ENCODE results near the gene LRRFIP1.
"Not testable (repeated sequence)": the region's sequence is repeated elsewhere in the genome, so short reads cannot be mapped to it uniquely, and the experiment has no call there.

LRRFIP1 gene

DNA sequence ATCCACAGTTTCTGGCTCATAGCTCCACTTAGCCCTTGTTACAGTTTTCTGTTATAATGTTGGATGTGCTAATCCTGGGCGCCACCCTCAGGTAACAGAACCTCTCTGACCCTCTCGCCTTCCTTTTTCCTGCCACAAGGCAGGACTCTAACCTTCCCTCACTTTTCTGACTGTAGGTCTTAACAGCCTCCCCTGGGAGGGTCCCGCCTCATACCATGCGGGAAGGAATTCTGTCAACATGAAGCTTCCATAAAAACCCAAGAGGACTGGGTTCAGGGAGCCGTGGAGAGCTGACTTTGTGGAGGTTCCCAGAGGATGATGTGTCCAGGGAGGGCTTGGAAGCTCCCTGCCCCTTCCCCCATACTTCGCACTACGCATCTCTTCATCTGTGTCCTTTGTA, 25.0 kb upstream of the LRRFIP1 start:
- no peak for DNase-seq
- TF ChIP-seq, protein P1, sequence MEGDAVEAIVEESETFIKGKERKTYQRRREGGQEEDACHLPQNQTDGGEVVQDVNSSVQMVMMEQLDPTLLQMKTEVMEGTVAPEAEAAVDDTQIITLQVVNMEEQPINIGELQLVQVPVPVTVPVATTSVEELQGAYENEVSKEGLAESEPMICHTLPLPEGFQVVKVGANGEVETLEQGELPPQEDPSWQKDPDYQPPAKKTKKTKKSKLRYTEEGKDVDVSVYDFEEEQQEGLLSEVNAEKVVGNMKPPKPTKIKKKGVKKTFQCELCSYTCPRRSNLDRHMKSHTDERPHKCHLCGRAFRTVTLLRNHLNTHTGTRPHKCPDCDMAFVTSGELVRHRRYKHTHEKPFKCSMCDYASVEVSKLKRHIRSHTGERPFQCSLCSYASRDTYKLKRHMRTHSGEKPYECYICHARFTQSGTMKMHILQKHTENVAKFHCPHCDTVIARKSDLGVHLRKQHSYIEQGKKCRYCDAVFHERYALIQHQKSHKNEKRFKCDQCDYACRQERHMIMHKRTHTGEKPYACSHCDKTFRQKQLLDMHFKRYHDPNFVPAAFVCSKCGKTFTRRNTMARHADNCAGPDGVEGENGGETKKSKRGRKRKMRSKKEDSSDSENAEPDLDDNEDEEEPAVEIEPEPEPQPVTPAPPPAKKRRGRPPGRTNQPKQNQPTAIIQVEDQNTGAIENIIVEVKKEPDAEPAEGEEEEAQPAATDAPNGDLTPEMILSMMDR (IDR thresholded peaks at IDR 0.05) = no peak
- H3K27ac Mint-ChIP-seq = peak overlapping the region; percentile 76
- H3K4me3 Mint-ChIP-seq = no peak overlapping the region
- H3K36me3 Mint-ChIP-seq (ENCODE audit: low read depth) = no peaks in the 10 kb centered on the region
- peaks cover 18% of the 10 kb centered on the region for H3K9me3 Mint-ChIP-seq
- H3K4me1 Mint-ChIP-seq = peaks cover 66% of the 10 kb centered on the region
- H3K27me3 Mint-ChIP-seq (ENCODE audit: low read depth, poor library complexity) = peaks cover 24% of the 10 kb centered on the region

DNA sequence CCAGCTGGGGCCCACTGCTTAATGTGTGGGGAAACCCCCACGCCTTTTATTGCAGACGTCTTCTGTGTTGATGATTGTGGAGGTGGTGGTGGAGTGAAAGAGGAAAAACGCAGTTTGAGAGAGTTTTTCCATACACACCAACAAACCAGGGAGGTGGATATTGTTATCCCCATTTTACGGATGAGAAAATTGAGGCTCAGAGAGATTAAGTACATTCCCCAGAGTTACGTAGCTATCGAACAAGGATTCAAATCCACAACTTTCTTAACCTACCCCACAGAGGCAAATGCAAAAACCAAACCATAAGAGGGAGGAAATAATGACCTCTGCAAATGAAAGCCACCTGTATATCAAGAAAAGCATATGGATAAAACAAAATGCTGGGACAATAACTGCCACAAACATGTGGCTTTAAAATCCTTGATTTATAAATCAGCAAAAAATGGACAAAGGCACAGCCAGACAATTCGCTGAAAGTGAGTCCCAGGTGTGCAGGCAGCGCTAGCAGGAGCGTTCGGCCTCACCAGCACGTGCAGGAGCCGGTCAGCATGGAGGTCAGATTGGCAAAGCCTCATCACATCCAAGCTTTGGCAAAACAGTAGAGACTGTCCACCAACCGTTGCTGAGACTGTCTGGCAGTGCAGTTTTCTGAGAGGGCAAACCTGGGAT, 24.2 kb upstream of the LRRFIP1 start:
- TF ChIP-seq, protein P1 (IDR thresholded peaks at IDR 0.05) = no peak
- Mint-ChIP-seq H3K36me3 (ENCODE audit: low read depth) (no peaks in the 10 kb centered on the region), H3K9me3 (peaks cover 26% of the 10 kb centered on the region), H3K27me3 (ENCODE audit: low read depth, poor library complexity) (peaks cover 22% of the 10 kb centered on the region), H3K4me3 (no peak overlapping the region), H3K4me1 (peaks cover 59% of the 10 kb centered on the region), H3K27ac (peak overlapping the region; percentile 76)
- no peak for DNase-seq

DNA sequence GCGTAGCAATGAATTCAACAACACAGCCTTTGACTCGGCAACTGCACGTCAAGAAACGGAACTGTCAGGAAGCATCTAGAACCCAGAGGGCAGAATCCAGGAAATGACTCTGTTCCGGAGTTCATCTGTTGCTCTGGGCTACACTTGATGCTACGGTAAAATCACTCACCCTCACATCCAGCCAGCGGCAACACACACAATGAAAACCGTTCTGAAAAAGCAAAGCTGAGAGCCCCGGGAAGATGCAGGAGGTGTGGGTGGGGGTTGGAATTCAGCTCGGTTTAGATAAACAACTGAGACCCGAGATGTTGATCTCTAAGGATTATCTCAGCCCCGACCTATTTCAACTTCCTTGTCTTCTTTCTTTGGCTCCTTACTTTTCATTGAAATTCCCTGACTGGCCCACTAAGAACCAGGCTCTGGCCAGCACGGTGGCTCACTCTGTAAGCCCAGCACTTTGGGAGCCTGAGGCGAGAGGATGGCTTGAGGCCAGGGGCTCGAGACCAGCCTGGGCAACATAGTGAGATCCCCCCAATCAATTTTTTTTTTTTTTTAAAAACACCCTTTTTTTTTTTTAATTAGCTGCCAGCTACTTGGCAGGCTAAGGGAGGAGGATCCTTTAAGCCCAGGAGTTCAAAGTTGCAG, 23.5 kb upstream of the LRRFIP1 start:
- Mint-ChIP-seq H3K36me3 (ENCODE audit: low read depth) (no peaks in the 10 kb centered on the region), H3K9me3 (peaks cover 33% of the 10 kb centered on the region), H3K4me1 (peaks cover 55% of the 10 kb centered on the region), H3K27ac (peak overlapping the region; percentile 76), H3K27me3 (ENCODE audit: low read depth, poor library complexity) (peaks cover 18% of the 10 kb centered on the region), H3K4me3 (no peak overlapping the region)
- DNase-seq = no peak
- TF ChIP-seq, protein P1 (IDR thresholded peaks at IDR 0.05) = no peak

DNA sequence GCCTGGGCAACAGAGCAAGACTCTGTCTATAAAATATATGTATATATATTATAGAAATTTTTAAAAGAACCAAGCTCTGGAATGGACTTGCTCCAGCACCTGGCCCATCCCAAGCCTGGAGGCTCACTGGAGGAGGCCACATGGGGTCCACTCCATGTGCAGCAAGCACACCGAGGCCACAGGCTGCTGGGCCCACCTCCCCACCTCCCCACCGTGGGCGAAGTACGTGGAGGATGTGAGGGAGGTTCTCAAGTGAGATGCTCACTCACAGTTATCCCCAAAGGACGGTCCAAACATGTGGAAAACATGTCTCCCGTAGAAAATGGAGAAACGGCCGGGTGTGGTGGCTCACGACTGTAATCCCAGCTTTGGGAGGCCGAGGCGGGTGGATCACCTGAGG, 23.0 kb upstream of the LRRFIP1 start:
- peaks cover 21% of the 10 kb centered on the region for H3K27me3 Mint-ChIP-seq (ENCODE audit: low read depth, poor library complexity)
- no peak for DNase-seq
- TF ChIP-seq, protein P1 (IDR thresholded peaks at IDR 0.05) = no peak
- H3K36me3 Mint-ChIP-seq (ENCODE audit: low read depth) = no peaks in the 10 kb centered on the region
- H3K9me3 Mint-ChIP-seq = peaks cover 36% of the 10 kb centered on the region
- peaks cover 53% of the 10 kb centered on the region for H3K4me1 Mint-ChIP-seq
- H3K27ac Mint-ChIP-seq = no peak overlapping the region
- H3K4me3 Mint-ChIP-seq = no peak overlapping the region

DNA sequence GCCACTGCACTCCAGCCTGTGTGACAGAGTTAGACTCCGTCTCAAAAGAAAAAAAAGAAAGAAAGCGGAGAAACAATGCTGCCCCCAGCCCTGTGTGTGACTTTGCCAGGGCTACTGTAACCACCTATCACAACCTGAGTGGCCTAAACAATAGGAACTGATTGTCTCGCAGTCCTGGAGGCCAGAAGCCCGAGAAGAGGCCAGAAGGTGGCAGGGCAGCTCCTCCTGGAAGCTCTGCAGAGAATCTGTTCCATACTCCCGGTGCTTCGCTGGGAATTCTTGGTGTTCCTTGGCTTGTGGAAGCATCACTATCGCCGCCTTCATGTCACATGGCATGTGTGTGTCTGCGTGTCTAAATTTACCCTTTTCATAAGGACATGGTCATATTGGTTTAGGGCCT, 22.4 kb upstream of the LRRFIP1 start:
- peaks cover 48% of the 10 kb centered on the region for H3K4me1 Mint-ChIP-seq
- H3K4me3 Mint-ChIP-seq = no peak overlapping the region
- TF ChIP-seq, protein P1 (IDR thresholded peaks at IDR 0.05) = no peak
- H3K36me3 Mint-ChIP-seq (ENCODE audit: low read depth) = no peaks in the 10 kb centered on the region
- H3K27ac Mint-ChIP-seq = no peak overlapping the region
- peaks cover 17% of the 10 kb centered on the region for H3K27me3 Mint-ChIP-seq (ENCODE audit: low read depth, poor library complexity)
- no peak for DNase-seq
- H3K9me3 Mint-ChIP-seq = peaks cover 36% of the 10 kb centered on the region

DNA sequence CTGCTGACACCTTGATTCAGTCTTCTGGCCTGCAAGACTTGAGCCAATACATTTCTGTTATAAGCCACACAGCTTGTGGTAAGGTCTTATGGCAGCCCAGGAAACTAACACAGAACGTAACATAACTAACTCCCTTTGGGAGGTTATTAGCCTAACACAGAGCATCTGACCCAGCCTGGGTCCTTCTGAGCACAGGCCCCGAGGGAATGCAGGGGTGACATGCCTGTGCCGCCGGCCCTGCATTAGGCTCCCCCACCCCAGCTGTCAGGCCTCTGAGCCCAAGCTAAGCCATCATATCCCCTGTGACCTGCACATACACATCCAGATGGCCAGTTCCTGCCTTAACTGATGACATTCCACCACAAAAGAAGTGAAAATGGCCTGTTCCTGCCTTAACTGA, 20.9 kb upstream of the LRRFIP1 start:
- H3K27ac Mint-ChIP-seq; H3K4me3 Mint-ChIP-seq; DNase-seq; H3K36me3 Mint-ChIP-seq (ENCODE audit: low read depth): not testable (repeated sequence)
- H3K4me1 Mint-ChIP-seq = peaks cover 32% of the 10 kb centered on the region
- H3K9me3 Mint-ChIP-seq = peaks cover 36% of the 10 kb centered on the region
- peaks cover 10% of the 10 kb centered on the region for H3K27me3 Mint-ChIP-seq (ENCODE audit: low read depth, poor library complexity)

Measured in nephron progenitor cell (in vitro differentiated cells).